Measurements from ENCODE around the gene CACNA2D4.
"Not testable (repeated sequence)": the region's sequence is repeated elsewhere in the genome, so short reads cannot be mapped to it uniquely, and the experiment has no call there.

The CACNA2D4 gene

GRCh38 chr12:1918081-1918883 lies at the start of gene CACNA2D4:
Gene CACNA2D4 (minus strand): TSS chr12:1918652. CDS start chr12:1918473, 179 bp downstream.
- peak; percentile 92 to 94 for DNase-seq

- DNase-seq = no peak
Observed at GRCh38 chr12:1966561-1967226, 48.2 kb upstream of the CACNA2D4 start.

- DNase-seq = no peak
Observed at GRCh38 chr12:1965916-1966315, 47.5 kb upstream of the CACNA2D4 start.

GRCh38 chr12:1962051-1963020 lies 43.9 kb upstream of the CACNA2D4 start:
- no peak for DNase-seq

GRCh38 chr12:1956716-1957115 lies 38.3 kb upstream of the CACNA2D4 start:
- no peak for DNase-seq

- no peak for DNase-seq
Observed at GRCh38 chr12:1949771-1950470, 31.5 kb upstream of the CACNA2D4 start.

- DNase-seq = no peak
Observed at GRCh38 chr12:1948883-1949282, 30.4 kb upstream of the CACNA2D4 start.

- no peak for DNase-seq
Observed at GRCh38 chr12:1947081-1947480, 28.6 kb upstream of the CACNA2D4 start.

GRCh38 chr12:1946296-1946695 lies 27.8 kb upstream of the CACNA2D4 start:
- peak; percentile 81 to 93 for DNase-seq

GRCh38 chr12:1945502-1945901 lies 27.1 kb upstream of the CACNA2D4 start:
- DNase-seq = not testable (repeated sequence)

GRCh38 chr12:1939801-1940607 lies 21.6 kb upstream of the CACNA2D4 start:
- peak; percentile 39 to 76 for DNase-seq

GRCh38 chr12:1939331-1939730 lies 20.9 kb upstream of the CACNA2D4 start:
- DNase-seq = no peak

- DNase-seq = no peak
Observed at GRCh38 chr12:1937481-1938224, 19.2 kb upstream of the CACNA2D4 start.

GRCh38 chr12:1936406-1937320 lies 18.2 kb upstream of the CACNA2D4 start:
- DNase-seq = peak in 1 of 2 experiments; percentile 64

- no peak for DNase-seq
Observed at GRCh38 chr12:1935700-1936378, 17.4 kb upstream of the CACNA2D4 start.

GRCh38 chr12:1935242-1935641 lies 16.8 kb upstream of the CACNA2D4 start:
- DNase-seq = no peak

- DNase-seq = no peak
Observed at GRCh38 chr12:1934831-1935230, 16.4 kb upstream of the CACNA2D4 start.

- DNase-seq = no peak
Observed at GRCh38 chr12:1934068-1934467, 15.6 kb upstream of the CACNA2D4 start.
